SU-DHL-6 (cell line): ENCODE results near the gene CNOT9.

Source experiments
- H2AFZ ChIP-seq: fragments of 200-600 bp; sonication (generic); 2 replicates; pipeline ENCODE4 v1.6.1; 2014; ENCODE audit warnings: low read depth, mild to moderate bottlenecking, moderate library complexity, mixed read lengths, antibody characterized with exemption, low read length; ENCODE audit not compliant: severe bottlenecking
- H3F3A ChIP-seq: fragments of 200-600 bp; shearing (Covaris generic); 2 replicates; pipeline ENCODE4 v1.6.0; 2016; ENCODE audit warnings: antibody characterized with exemption, mild to moderate bottlenecking; ENCODE audit not compliant: insufficient read depth
- H3K27ac ChIP-seq: fragments of 200-600 bp; sonication (generic); 2 replicates; pipeline ENCODE4 v1.5.1; 2016; ENCODE audit warnings: low read depth, mild to moderate bottlenecking, low read length, moderate library complexity, mixed read lengths
- H3K27me3 ChIP-seq: fragments of 200-600 bp; sonication (generic), shearing (Covaris generic); 2 replicates; pipeline ENCODE4 v1.6.0; 2014; ENCODE audit warnings: mild to moderate bottlenecking, low read length
- H3K36me3 ChIP-seq: fragments of 200-600 bp; sonication (generic); 2 replicates; pipeline ENCODE4 v1.6.1; 2014; ENCODE audit warnings: mild to moderate bottlenecking, low read length, mixed read lengths
- H3K4me2 ChIP-seq: fragments of 300-600, 200-600 bp; shearing (Covaris generic), sonication (generic); 2 replicates; pipeline ENCODE4 v1.6.0; 2014; ENCODE audit warnings: low read length, low read depth, mild to moderate bottlenecking; ENCODE audit not compliant: poor library complexity, severe bottlenecking
- H3K4me3 ChIP-seq: fragments of 200-600 bp; sonication (generic); 2 replicates; pipeline ENCODE4 v1.5.1; 2014; ENCODE audit warnings: antibody characterized with exemption, low read length, mild to moderate bottlenecking, mixed read lengths; ENCODE audit not compliant: insufficient read depth, poor library complexity, severe bottlenecking
- H3K79me2 ChIP-seq: fragments of 200-600 bp; sonication (generic); 2 replicates; pipeline ENCODE4 v1.6.1; 2014; ENCODE audit warnings: mild to moderate bottlenecking, low read length, moderate library complexity; ENCODE audit not compliant: insufficient read depth
- H3K9ac ChIP-seq: fragments of 200-600 bp; sonication (generic); 2 replicates; pipeline ENCODE4 v1.7.0; 2014; ENCODE audit warnings: mild to moderate bottlenecking, low read length
- H3K9me2 ChIP-seq: fragments of 200-600 bp; sonication (generic); replicated peaks from 2 replicates; pipeline ENCODE4 v1.6.1; 2014; ENCODE audit warnings: low read length; ENCODE audit not compliant: insufficient read depth
- H3K9me3 ChIP-seq: fragments of 200-600 bp; sonication (generic); 2 replicates; pipeline ENCODE4 v1.6.1; 2014; ENCODE audit warnings: low read length, mixed read lengths; ENCODE audit not compliant: insufficient read depth
- H4K20me1 ChIP-seq: fragments of 200-600 bp; sonication (generic); 2 replicates; pipeline ENCODE4 v1.6.1; 2014; ENCODE audit warnings: low read depth, mild to moderate bottlenecking, antibody characterized with exemption, low read length, moderate library complexity, mixed read lengths
- EZH2phosphoT487 ChIP-seq: fragments of 200-600 bp; sonication (generic), shearing (Covaris generic); conservative IDR thresholded peaks from 2 replicates; pipeline ENCODE4 v1.6.1; 2018; ENCODE audit warnings: mild to moderate bottlenecking, antibody characterized with exemption, low read length, moderate library complexity, mixed read lengths
- TF ChIP-seq, protein P1 (sequence below): fragments of 200-600 bp; sonication (generic); IDR thresholded peaks from one replicate; pipeline ENCODE4 v1.5.1; 2017; ENCODE audit warnings: antibody characterized with exemption, mild to moderate bottlenecking, low read length, moderate library complexity; ENCODE audit not compliant: insufficient read depth, poor library complexity, severe bottlenecking

The CNOT9 gene

DNA sequence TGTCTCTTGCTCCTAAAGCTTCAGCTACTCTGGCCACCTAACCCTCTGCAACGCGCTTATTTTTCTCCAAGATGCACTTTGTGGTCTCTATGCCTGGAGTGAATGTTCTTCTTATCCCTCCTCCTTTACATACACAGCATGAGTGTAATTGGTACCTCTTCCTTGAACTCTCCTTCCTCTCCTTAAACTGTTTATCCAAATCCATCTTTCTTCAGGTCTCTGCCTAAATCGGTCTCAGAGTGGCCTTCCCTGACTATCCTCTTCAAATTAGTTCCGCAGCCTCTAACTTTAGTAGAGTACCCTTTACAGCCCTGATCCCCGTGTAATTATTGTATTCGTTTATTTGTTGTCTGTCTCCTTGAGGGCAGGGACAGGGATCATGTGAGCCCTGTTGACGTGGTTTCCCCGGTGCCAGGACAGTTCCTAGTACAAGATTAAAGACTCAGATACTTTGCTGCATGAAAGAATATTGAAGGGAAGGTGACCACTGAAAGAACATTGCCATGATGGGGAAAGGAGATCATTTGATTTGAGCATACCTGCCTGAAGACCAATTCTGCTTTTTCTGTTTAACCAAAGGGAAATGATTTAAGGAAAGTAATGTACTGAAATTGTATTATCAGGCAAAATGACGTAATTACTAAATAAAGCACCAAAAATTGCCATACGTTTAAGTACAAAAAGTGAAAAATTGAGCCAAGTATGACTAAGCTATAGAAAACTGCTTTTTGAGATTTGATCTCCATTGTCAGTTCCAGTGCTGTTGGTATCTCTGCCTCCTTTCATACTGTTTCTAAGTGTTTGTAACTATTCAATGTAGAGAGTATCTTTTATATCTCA is 1.2 kb downstream of the CNOT9 start:
- Histone ChIP-seq H3K9me3 (no peaks in the 10 kb centered on the region), H3K36me3 (peaks cover 20% of the 10 kb centered on the region), H3K9ac (peak overlapping the region; percentile 97), H2AFZ (no peak overlapping the region), H3K79me2 (peaks cover 93% of the 10 kb centered on the region), H4K20me1 (peaks cover 3% of the 10 kb centered on the region; the same call in 1 of the 2 replicates), H3F3A (peaks cover 4% of the 10 kb centered on the region; the same call in 1 of the 2 replicates), H3K9me2 (no peaks in the 10 kb centered on the region), H3K4me3 (peak overlapping the region; percentile 93), H3K27me3 (no peaks in the 10 kb centered on the region), H3K4me2 (peak overlapping the region; percentile 93), H3K27ac (peak overlapping the region; percentile 82)
- TF ChIP-seq, protein P1, sequence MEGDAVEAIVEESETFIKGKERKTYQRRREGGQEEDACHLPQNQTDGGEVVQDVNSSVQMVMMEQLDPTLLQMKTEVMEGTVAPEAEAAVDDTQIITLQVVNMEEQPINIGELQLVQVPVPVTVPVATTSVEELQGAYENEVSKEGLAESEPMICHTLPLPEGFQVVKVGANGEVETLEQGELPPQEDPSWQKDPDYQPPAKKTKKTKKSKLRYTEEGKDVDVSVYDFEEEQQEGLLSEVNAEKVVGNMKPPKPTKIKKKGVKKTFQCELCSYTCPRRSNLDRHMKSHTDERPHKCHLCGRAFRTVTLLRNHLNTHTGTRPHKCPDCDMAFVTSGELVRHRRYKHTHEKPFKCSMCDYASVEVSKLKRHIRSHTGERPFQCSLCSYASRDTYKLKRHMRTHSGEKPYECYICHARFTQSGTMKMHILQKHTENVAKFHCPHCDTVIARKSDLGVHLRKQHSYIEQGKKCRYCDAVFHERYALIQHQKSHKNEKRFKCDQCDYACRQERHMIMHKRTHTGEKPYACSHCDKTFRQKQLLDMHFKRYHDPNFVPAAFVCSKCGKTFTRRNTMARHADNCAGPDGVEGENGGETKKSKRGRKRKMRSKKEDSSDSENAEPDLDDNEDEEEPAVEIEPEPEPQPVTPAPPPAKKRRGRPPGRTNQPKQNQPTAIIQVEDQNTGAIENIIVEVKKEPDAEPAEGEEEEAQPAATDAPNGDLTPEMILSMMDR: no peak
- TF ChIP-seq EZH2phosphoT487: no peak

GRCh38 chr2:218570850-218571249 is 2.2 kb downstream of the CNOT9 start:
- Histone ChIP-seq H3K9me2 (no peaks in the 10 kb centered on the region), H3K9ac (peak overlapping the region; percentile 97), H3K4me2 (peak overlapping the region; percentile 93), H3K36me3 (peaks cover 22% of the 10 kb centered on the region), H4K20me1 (peaks cover 7% of the 10 kb centered on the region; the same call in 1 of the 2 replicates), H3K27ac (no peak overlapping the region), H2AFZ (no peak overlapping the region), H3K27me3 (no peaks in the 10 kb centered on the region), H3K9me3 (no peaks in the 10 kb centered on the region), H3K4me3 (peak overlapping the region; percentile 93), H3K79me2 (peaks cover 93% of the 10 kb centered on the region), H3F3A (peaks cover 6% of the 10 kb centered on the region; the same call in 1 of the 2 replicates)
- TF ChIP-seq, protein P1: no peak
- no peak for TF ChIP-seq EZH2phosphoT487

GRCh38 chr2:218576854-218577253 is 8.2 kb downstream of the CNOT9 start:
- no peak overlapping the region for H3K4me2 ChIP-seq
- H3K27me3 ChIP-seq: no peaks in the 10 kb centered on the region
- H3K79me2 ChIP-seq: peaks cover 88% of the 10 kb centered on the region
- no peaks in the 10 kb centered on the region for H3K9me2 ChIP-seq
- H3F3A ChIP-seq: 0 out of 2 replicates have a peak, but pooled peaks cover 4% of the 10 kb centered on the region
- H4K20me1 ChIP-seq: peaks cover 25% of the 10 kb centered on the region
- H3K36me3 ChIP-seq: peaks cover 23% of the 10 kb centered on the region
- H3K27ac ChIP-seq: no peak overlapping the region
- no peak overlapping the region for H2AFZ ChIP-seq
- H3K4me3 ChIP-seq: no peak overlapping the region
- TF ChIP-seq, protein P1: no peak
- TF ChIP-seq EZH2phosphoT487: no peak
- H3K9me3 ChIP-seq: no peaks in the 10 kb centered on the region
- no peak overlapping the region for H3K9ac ChIP-seq
